K562 (cell line): ENCODE measurements around the gene LIPT2. TPM values are rescaled to one million over a fixed set of nuclear protein-coding genes. Genes with fewer than 3 reads are reported as not detected.

Source experiments
- HDAC1 ChIP-seq, 2 experiments: fragments of 450-650 bp; IDR thresholded peaks; 2 replicates each; pipeline ENCODE4 v1.6.1; 2016 to 2017; ENCODE audit warnings: inconsistent platforms in 1 of 2, mild to moderate bottlenecking in 1 of 2, moderate library complexity in 1 of 2
- HNRNPK ChIP-seq: fragments of 200-400 bp; formaldehyde crosslinking; IDR thresholded peaks from one replicate; pipeline ENCODE4 v1.6.1; 2018; ENCODE audit warnings: mild to moderate bottlenecking, low read depth, low read length; ENCODE audit not compliant: poor library complexity, severe bottlenecking
- IRF1 ChIP-seq: sonication (generic); formaldehyde crosslinking; IDR thresholded peaks from 2 replicates; pipeline ENCODE4 v1.8.0; 2022; ENCODE audit warnings: missing genetic modification reagents, mild to moderate bottlenecking, borderline replicate concordance
- L3MBTL2 ChIP-seq: fragments of 450-650 bp; IDR thresholded peaks from 2 replicates; pipeline ENCODE4 v1.6.1; 2016; ENCODE audit warnings: mild to moderate bottlenecking, moderate library complexity
- MTA1 ChIP-seq: fragments of 450-650 bp; IDR thresholded peaks from 2 replicates; pipeline ENCODE4 v1.6.1; 2017; ENCODE audit warnings: borderline replicate concordance
- SLC30A9 ChIP-seq: fragments of 250-450 bp; sonication (Bioruptor Pico); IDR thresholded peaks from 2 replicates; pipeline ENCODE4 v1.8.0; 2022; ENCODE audit warnings: mild to moderate bottlenecking, moderate library complexity
- TCF3 ChIP-seq: sonication (generic); formaldehyde crosslinking; IDR thresholded peaks from 2 replicates; pipeline ENCODE4 v1.4.0; 2020; ENCODE audit warnings: mild to moderate bottlenecking, missing genetic modification reagents
- XRCC5 ChIP-seq: fragments of 200-400 bp; formaldehyde crosslinking; IDR thresholded peaks from 2 replicates; pipeline ENCODE4 v1.6.1; 2017; ENCODE audit warnings: low read depth, mild to moderate bottlenecking, low read length
- ZNF277 ChIP-seq: fragments of 250-450 bp; sonication (Bioruptor Pico); IDR thresholded peaks from 2 replicates; pipeline ENCODE4 v1.8.0; 2022; ENCODE audit warnings: inconsistent platforms, mild to moderate bottlenecking, moderate library complexity, borderline replicate concordance
- ZNF347 ChIP-seq: fragments of 450-650 bp; formaldehyde crosslinking; IDR thresholded peaks from 2 replicates; pipeline ENCODE4 v1.4.0; 2020; ENCODE audit warnings: low read depth, mild to moderate bottlenecking, moderate library complexity
- polyA plus RNA-seq, 8 experiments: library from polyadenylated mRNA; depleted of rRNA in 4 of 8; stranded (reverse) in 5 of 8; unstranded in 3 of 8; fragments of >200 nt; fragmentation: Nextera tagmentation in 2 of 8; fragmentation: Illumina TruSeq in 1 of 8; extraction: Ambion mirVana in 2 of 8; extraction: Trizol in 1 of 8; gene quantifications; 2 replicates each; pipeline versions ENCODE4 v1.2.1 to v1.2.3, GENCODE V29; 2011 to 2014; ENCODE audit warnings: inconsistent platforms in 1 of 8, missing spikeins in 1 of 8
- total RNA-seq, 7 experiments: library from RNA; depleted of rRNA in 6 of 7; stranded (reverse); fragments of >200 nt in 6 of 7; fragmentation: Illumina TruSeq in 2 of 7; extraction: Trizol in 2 of 7; gene quantifications; 2 replicates each; pipeline versions ENCODE4 v1.2.1 to v1.2.3, GENCODE V29; 2011 to 2021; ENCODE audit warnings: low replicate concordance in 1 of 7
- TF ChIP-seq, protein P1 (sequence below): fragments of 450-650 bp; IDR thresholded peaks from 2 replicates; pipeline ENCODE4 v1.6.1; 2016; ENCODE audit warnings: low read depth
- TF ChIP-seq, protein P2 (sequence below): fragments of 250-450 bp; sonication (Bioruptor Pico); IDR thresholded peaks from 2 replicates; pipeline ENCODE4 v1.5.0; 2021
- TF ChIP-seq, protein P3 (sequence below): fragments of 250-450 bp; sonication (Bioruptor Pico); IDR thresholded peaks from 2 replicates; pipeline ENCODE4 v1.8.0; 2021; ENCODE audit warnings: borderline replicate concordance, mild to moderate bottlenecking, moderate library complexity; ENCODE audit not compliant: poor library complexity, severe bottlenecking
- TF ChIP-seq, protein P4 (sequence below): IDR thresholded peaks from 2 replicates; pipeline ENCODE4 v1.6.1; 2016; ENCODE audit warnings: missing genetic modification characterization, missing compliant biosample characterization

The LIPT2 gene
- total and polyA plus RNA-seq, 9 of the 15 experiments (the other 6 are each of a cell fraction or from before 2014, with no cell fraction given): 1.00 to 5.2 (median 3.5) TPM

- TF ChIP-seq, protein P1, sequence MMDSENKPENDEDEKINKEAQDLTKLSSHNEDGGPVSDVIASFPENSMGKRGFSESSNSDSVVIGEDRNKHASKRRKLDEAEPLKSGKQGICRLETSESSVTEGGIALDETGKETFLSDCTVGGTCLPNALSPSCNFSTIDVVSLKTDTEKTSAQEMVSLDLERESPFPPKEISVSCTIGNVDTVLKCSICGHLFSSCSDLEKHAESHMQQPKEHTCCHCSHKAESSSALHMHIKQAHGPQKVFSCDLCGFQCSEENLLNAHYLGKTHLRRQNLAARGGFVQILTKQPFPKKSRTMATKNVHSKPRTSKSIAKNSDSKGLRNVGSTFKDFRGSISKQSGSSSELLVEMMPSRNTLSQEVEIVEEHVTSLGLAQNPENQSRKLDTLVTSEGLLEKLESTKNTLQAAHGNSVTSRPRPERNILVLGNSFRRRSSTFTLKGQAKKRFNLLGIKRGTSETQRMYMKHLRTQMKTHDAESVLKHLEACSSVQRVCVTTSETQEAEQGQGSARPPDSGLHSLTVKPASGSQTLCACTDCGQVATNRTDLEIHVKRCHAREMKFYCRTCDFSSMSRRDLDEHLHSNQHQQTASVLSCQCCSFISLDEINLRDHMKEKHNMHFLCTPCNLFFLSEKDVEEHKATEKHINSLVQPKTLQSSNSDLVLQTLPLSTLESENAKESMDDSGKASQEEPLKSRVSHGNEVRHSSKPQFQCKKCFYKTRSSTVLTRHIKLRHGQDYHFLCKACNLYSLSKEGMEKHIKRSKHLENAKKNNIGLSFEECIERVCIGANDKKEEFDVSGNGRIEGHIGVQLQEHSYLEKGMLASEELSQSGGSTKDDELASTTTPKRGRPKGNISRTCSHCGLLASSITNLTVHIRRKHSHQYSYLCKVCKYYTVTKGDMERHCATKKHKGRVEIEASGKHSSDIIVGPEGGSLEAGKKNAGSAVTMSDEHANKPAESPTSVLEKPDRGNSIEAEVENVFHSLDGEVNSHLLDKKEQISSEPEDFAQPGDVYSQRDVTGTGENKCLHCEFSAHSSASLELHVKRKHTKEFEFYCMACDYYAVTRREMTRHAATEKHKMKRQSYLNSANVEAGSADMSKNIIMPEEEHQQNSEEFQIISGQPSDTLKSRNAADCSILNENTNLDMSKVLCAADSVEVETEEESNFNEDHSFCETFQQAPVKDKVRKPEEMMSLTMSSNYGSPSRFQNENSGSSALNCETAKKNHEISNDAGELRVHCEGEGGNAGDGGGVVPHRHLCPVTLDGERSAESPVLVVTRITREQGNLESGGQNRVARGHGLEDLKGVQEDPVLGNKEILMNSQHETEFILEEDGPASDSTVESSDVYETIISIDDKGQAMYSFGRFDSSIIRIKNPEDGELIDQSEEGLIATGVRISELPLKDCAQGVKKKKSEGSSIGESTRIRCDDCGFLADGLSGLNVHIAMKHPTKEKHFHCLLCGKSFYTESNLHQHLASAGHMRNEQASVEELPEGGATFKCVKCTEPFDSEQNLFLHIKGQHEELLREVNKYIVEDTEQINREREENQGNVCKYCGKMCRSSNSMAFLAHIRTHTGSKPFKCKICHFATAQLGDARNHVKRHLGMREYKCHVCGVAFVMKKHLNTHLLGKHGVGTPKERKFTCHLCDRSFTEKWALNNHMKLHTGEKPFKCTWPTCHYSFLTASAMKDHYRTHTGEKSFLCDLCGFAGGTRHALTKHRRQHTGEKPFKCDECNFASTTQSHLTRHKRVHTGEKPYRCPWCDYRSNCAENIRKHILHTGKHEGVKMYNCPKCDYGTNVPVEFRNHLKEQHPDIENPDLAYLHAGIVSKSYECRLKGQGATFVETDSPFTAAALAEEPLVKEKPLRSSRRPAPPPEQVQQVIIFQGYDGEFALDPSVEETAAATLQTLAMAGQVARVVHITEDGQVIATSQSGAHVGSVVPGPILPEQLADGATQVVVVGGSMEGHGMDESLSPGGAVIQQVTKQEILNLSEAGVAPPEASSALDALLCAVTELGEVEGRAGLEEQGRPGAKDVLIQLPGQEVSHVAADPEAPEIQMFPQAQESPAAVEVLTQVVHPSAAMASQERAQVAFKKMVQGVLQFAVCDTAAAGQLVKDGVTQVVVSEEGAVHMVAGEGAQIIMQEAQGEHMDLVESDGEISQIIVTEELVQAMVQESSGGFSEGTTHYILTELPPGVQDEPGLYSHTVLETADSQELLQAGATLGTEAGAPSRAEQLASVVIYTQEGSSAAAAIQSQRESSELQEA: no peak
- TF ChIP-seq, protein P2, sequence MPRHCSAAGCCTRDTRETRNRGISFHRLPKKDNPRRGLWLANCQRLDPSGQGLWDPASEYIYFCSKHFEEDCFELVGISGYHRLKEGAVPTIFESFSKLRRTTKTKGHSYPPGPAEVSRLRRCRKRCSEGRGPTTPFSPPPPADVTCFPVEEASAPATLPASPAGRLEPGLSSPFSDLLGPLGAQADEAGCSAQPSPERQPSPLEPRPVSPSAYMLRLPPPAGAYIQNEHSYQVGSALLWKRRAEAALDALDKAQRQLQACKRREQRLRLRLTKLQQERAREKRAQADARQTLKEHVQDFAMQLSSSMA: no peak
- TF ChIP-seq XRCC5: no peak
- 0 out of 4 replicates have a peak, but pooled peaks of 1 of the 2 experiments have one; percentile 26 for TF ChIP-seq HDAC1 (IDR thresholded peaks at IDR 0.05)
- peak; percentile 46; the same call in 1 of the 2 replicates for TF ChIP-seq L3MBTL2
- TF ChIP-seq SLC30A9 (CRISPR knock-in tag): no peak
- no peak for TF ChIP-seq ZNF277 (CRISPR knock-in tag)
- TF ChIP-seq HNRNPK: no peak
- TF ChIP-seq, protein P3, sequence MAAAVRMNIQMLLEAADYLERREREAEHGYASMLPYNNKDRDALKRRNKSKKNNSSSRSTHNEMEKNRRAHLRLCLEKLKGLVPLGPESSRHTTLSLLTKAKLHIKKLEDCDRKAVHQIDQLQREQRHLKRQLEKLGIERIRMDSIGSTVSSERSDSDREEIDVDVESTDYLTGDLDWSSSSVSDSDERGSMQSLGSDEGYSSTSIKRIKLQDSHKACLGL (CRISPR knock-in tag): no peak
- no peak for TF ChIP-seq MTA1
- TF ChIP-seq ZNF347: no peak
- peak; percentile 86 for TF ChIP-seq TCF3 (CRISPR knock-in tag)
- TF ChIP-seq, protein P4, sequence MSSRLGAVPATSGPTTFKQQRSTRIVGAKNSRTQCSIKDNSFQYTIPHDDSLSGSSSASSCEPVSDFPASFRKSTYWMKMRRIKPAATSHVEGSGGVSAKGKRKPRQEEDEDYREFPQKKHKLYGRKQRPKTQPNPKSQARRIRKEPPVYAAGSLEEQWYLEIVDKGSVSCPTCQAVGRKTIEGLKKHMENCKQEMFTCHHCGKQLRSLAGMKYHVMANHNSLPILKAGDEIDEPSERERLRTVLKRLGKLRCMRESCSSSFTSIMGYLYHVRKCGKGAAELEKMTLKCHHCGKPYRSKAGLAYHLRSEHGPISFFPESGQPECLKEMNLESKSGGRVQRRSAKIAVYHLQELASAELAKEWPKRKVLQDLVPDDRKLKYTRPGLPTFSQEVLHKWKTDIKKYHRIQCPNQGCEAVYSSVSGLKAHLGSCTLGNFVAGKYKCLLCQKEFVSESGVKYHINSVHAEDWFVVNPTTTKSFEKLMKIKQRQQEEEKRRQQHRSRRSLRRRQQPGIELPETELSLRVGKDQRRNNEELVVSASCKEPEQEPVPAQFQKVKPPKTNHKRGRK (tag): no peak
- no peak for TF ChIP-seq IRF1 (CRISPR knock-in tag)
These were observed 33.9 kb downstream of the LIPT2 start (continued) for GRCh38 chr11:74459584-74459983.
